Left ventricle myocardium inferior (tissue), 1 donor: ENCODE data around the gene CYTH4. TPM values are rescaled to one million over a fixed set of nuclear protein-coding genes. Genes with fewer than 3 reads are reported as not detected.

ENCODE experiments used
- DNase-seq: peaks from one replicate; pipeline ENCODE4 v3.0.0-alpha.2; 2020
- H3K27ac ChIP-seq: fragments of 200-600 bp; replicated peaks from 2 replicates; pipeline ENCODE4 v1.8.0; 2021
- H3K27me3 ChIP-seq: fragments of 200-600 bp; 2 replicates; pipeline ENCODE4 v1.8.0; 2021; ENCODE audit warnings: low read depth
- H3K36me3 ChIP-seq: fragments of 200-600 bp; 2 replicates; pipeline ENCODE4 v1.8.0; 2021
- H3K4me1 ChIP-seq: fragments of 200-600 bp; 2 replicates; pipeline ENCODE4 v1.8.0; 2021
- H3K4me3 ChIP-seq: fragments of 200-600 bp; 2 replicates; pipeline ENCODE4 v1.8.0; 2021; ENCODE audit warnings: mild to moderate bottlenecking, moderate library complexity
- H3K9me3 ChIP-seq: fragments of 200-600 bp; replicated peaks from 2 replicates; pipeline ENCODE4 v1.8.0; 2021
- intact Hi-C: fragments of 100-400 bp; cut with micrococcal nuclease; formaldehyde crosslinking; loops from one replicate; pipeline ENCODE4 v1.11.0; 2022
- total RNA-seq: library from RNA; stranded (reverse); fragmentation: NEBNext Ultra II Directional; extraction: Animal tissue kit (Norgen Biotek cat#: 25700); gene quantifications from one replicate; pipeline ENCODE4 v1.2.1, GENCODE V29; 2021
- TF ChIP-seq, protein P1 (sequence below): fragments of 200-600 bp; IDR thresholded peaks from 2 replicates; pipeline ENCODE4 v1.8.0; 2021; ENCODE audit warnings: antibody characterized with exemption, mild to moderate bottlenecking, borderline replicate concordance
- donor health status: DM: no; HTN: yes; CAD: no; lungs with severe emphysema.

CYTH4 gene
- total RNA-seq, 1 donor from 2014 or later, result 4.8 TPM

DNA sequence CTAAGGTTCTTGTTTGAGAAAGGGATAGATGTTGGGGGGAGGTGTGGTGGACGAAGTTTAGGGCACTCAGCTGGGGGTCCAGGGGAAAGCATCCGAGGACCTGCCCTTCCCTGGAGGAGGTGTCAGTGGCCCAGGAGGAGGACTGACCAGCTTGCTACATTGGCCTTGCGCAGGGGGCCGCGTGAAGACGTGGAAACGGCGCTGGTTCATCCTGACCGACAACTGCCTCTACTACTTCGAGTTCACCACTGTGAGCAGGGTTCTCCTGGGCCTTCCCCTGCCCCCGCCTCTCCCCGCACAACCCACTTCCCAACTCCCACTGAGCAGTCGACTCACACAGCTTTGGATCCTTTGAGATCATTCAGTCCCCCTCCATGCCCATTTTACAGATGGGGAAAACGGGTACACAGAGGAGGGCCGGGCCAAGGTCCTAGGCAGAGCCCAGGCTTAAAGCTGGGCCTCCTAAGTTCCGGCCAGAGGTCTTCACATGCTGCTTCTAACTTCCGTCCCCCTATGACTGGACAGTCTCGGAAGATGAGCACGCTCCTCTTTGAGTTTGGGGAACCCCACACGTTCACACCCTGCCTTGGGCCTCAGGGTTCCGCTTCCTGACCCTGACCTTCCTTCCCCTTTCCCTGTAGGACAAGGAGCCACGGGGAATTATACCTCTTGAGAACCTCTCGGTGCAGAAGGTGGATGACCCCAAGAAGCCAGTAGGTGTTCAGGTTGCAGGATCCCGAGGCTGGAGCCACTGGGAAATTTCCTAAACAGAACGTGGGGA, 28.7 kb downstream of the CYTH4 start:
- DNase-seq, result peak; percentile 43
- Histone ChIP-seq H3K9me3 (no peaks in the 10 kb centered on the region), H3K36me3 (no peaks in the 10 kb centered on the region), H3K27me3 (peaks cover 40% of the 10 kb centered on the region), H3K27ac (no peak overlapping the region), H3K4me1 (peaks cover 36% of the 10 kb centered on the region), H3K4me3 (no peak overlapping the region)
- intact Hi-C loops, result no loop called here
- TF ChIP-seq, protein P1, sequence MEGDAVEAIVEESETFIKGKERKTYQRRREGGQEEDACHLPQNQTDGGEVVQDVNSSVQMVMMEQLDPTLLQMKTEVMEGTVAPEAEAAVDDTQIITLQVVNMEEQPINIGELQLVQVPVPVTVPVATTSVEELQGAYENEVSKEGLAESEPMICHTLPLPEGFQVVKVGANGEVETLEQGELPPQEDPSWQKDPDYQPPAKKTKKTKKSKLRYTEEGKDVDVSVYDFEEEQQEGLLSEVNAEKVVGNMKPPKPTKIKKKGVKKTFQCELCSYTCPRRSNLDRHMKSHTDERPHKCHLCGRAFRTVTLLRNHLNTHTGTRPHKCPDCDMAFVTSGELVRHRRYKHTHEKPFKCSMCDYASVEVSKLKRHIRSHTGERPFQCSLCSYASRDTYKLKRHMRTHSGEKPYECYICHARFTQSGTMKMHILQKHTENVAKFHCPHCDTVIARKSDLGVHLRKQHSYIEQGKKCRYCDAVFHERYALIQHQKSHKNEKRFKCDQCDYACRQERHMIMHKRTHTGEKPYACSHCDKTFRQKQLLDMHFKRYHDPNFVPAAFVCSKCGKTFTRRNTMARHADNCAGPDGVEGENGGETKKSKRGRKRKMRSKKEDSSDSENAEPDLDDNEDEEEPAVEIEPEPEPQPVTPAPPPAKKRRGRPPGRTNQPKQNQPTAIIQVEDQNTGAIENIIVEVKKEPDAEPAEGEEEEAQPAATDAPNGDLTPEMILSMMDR, result no peak

DNA sequence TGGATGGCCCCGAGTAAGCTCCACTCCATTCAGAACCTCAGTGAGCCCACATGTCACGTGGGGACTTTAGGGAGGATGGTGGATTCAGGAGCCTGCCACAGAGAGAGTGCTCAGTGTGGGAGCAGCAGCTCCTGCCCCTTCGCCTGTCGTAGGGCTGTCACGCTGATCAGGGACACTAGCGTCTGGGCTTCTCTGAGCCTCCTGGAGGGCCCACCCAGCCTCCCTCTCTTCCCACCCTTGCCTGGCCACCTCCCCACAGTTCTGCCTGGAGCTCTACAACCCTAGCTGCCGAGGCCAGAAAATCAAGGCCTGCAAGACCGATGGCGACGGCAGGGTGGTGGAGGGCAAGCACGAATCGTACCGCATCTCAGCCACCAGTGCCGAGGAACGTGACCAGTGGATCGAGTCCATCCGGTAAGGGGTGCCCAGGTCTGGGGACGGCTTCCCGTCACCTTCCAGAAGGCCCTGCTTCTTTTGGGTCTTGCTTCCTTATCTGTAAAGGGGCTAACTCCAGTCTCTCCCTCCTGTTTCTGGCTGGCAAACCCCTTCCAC, 29.5 kb downstream of the CYTH4 start:
- DNase-seq, result no peak

DNA sequence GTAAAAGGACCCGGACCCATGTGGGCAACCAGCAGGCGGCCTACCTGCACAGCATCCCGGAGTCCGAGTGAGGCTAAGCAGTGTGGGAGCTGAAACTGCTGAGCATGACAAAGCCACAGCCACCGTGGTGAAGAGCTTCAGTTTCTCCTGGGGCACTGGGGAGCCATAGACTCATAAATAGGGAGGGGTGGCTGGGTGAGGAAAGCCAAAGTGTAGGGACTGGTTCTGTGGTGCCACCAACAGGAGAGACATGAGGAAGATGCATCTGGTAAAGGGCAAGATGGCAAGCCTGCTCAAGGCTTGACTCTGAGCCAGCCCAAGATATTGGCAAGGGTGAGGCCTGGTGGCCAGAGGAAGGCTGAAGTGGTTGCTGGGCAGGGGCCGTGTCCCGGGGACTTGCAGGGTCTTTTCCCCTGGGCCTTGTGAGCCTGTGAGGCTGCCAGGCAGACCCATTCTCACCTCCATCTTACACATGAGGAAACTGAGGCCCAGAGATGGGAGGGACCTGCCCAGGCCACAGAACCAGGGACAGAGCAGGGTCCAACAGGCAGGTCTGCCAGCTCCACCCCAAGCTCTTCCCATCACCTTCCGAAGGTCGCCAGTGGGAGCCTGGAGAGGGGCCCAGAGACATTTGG, 30.4 kb downstream of the CYTH4 start:
- H3K27me3 ChIP-seq, result peaks cover 54% of the 10 kb centered on the region
- H3K4me1 ChIP-seq, result peaks cover 23% of the 10 kb centered on the region
- no peak for DNase-seq
- no peaks in the 10 kb centered on the region for H3K36me3 ChIP-seq
- no peak overlapping the region for H3K27ac ChIP-seq
- intact Hi-C loops, result no loop called here
- H3K9me3 ChIP-seq, result no peaks in the 10 kb centered on the region
- TF ChIP-seq, protein P1, result no peak
- H3K4me3 ChIP-seq, result no peak overlapping the region

More for the DNA sequence above, 29.5 kb downstream of the CYTH4 start:
- peaks cover 32% of the 10 kb centered on the region for H3K4me1 ChIP-seq
- H3K27ac ChIP-seq, result no peak overlapping the region
- no peaks in the 10 kb centered on the region for H3K9me3 ChIP-seq
- H3K36me3 ChIP-seq, result no peaks in the 10 kb centered on the region
- intact Hi-C loops, result no loop called here
- TF ChIP-seq, protein P1, result no peak
- peaks cover 46% of the 10 kb centered on the region for H3K27me3 ChIP-seq
- H3K4me3 ChIP-seq, result no peak overlapping the region

DNA sequence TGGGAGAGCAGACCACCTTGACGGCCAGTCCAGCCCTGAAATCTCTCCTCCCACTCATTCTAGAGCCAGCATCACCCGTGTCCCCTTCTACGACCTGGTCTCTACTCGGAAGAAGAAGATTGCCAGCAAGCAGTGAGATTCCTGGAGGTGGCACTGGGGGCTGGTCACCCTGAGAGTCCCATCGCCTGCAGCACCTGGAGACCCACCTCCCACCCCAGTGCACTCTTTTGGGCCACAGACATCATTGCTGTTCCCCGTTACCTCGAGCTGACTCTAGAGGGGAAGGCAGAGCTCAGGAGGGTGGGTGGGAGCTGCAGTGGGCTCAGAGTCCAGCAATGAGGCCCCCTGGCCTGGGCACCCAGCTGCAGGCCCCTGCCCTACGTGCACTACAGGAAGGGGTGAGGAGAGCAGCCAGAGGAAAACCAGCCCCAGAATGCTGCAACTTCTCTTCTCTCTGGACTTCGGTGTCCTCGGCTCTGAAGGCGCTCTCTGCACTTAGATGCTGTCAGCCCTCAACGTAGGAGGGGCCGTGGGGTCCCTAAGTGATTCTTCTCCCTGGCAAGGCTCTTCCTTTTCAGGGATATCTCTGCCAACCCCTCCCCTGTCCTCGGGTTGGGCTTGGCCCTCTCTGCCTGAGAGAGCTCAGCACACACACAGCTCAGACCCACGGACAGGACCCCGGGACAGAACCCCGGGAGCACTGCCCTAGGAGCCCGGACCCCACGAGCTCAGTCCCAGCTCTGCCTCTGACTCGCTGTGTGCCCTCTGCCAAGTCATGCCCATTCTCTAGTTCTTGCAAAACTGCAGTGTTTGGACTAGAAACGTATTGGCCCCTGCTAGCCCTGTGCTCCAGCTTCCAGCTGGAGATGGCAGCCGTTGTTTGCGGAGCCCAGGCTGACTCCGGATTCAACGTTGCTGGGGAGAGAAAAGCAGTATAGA, 31.3 kb downstream of the CYTH4 start:
- Histone ChIP-seq H3K4me1 (peaks cover 14% of the 10 kb centered on the region), H3K27ac (no peak overlapping the region), H3K36me3 (no peaks in the 10 kb centered on the region), H3K9me3 (no peaks in the 10 kb centered on the region), H3K27me3 (peaks cover 64% of the 10 kb centered on the region), H3K4me3 (no peak overlapping the region)
- DNase-seq, result no peak
- TF ChIP-seq, protein P1, result no peak
- intact Hi-C loops, result no loop called here
